Measurements from ENCODE around the gene ATP8B4.

ATP8B4 gene

DNA sequence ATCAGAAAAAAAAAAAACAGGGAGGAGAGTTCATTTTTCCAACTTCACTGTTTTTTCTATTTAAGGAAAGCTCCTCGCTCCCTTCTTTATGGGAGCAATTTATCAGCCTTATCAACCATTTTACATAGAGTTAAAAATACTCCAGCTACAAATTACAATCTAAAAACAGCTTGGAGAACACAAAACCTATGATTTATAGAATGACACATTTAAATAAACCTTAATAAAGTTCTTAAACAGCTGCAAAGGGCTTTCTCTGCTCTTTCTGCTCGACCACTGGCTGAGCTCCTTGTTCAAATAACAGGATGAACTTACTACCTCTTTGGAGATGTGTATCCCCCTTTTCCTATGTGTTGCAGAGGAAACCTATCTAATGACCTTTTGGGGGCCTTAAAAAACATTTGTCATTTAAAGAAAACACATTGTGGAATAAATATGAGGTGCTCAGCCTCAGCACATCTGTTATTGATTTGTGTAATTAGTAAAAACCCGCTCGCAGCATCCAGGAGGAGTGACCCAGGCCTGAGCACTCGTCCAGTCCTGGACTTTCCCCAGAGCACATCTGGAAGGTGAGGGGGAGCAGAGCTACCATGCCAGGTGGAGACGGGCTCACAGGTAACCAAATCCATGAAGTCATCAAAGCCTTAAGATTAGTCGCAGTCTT lies 231.2 kb downstream of the ATP8B4 start:
- DNase-seq = no peak

DNA sequence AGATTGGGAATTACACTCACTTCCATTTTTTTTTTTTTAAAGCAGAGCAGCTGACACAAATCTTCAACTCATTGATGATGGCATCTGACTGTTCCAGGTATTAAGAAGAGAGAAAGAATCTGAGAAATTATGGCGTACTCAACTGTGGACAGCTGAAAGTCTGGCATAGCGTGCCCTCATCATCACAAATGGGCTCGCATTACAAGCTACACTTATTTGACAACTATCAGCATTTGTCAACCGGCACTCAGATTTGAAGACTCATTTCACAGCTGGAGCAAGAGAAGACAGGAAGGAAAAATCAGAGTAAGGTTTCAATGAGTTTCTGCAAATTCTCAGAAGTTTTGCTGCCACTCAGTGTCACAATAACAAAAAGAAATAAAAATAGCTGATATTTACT lies 235.9 kb downstream of the ATP8B4 start:
- no peak for DNase-seq

DNA sequence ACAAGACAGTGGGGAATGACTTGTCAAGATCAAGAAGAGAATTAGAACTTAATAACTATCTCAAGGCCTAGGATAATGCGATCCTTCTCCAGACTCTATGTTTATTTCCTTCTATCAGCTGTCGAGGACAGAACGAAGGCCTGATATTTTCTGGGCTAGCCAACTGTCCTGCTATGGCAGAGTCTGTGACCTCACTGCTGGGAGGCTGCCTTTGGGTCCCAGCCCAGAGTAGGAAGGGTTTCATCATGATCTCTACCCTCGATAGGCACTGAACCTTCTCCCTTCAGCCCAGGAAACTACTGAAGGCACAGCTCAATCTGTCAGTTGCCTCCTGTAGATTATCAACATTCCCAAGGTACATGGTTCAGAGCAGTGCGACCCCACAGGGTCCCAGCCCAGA lies 237.2 kb downstream of the ATP8B4 start:
- DNase-seq = no peak

DNA sequence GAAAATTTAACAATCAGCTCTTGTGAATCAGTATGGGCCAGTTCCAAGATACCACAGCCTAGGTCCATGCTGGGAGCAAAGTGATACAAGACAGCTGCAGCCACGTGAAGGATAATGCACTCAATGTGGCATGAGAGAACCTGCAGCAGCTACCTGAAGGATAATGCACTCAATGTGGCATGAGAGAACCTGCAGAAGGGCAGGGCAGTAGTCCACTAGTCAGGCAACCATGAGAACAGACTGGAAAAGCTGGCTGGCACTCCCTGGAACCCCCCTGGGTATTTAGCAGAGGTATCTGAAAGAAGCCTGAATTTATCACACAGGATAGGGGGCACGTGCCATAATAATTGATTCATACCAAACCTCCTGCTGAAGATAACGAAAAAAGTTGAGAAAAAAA lies 237.6 kb downstream of the ATP8B4 start:
- no peak for DNase-seq

DNA sequence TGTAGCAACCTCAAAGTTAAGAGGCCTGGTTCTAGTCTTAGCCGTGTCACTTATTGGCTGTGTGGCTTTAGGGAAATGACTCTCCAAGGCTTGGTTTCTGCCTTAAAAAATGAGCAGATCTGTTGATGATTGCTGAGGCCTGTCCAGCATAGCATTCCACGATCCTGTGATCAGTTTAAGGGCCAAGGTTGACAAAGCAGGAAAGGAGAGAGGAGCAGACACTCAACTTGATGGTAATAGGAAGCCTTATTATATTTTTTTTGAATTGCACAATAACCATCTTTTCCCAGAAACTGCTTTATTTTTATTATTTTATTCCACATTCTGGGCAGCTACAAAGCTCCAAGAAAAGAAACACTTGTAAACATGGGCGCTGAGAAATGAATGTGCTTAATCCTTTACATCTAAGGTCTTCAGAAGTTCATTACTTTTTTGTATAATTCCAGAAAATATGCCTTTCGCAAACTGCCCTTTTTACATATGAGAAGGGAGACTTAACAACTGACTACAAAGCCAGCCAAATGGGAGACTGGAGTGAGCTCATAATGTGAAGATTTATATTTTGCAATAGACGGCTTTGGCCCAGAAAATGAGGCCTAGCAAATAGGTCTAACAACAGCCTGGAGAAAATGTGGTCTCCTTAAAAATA lies 241.0 kb downstream of the ATP8B4 start:
- DNase-seq = no peak

DNA sequence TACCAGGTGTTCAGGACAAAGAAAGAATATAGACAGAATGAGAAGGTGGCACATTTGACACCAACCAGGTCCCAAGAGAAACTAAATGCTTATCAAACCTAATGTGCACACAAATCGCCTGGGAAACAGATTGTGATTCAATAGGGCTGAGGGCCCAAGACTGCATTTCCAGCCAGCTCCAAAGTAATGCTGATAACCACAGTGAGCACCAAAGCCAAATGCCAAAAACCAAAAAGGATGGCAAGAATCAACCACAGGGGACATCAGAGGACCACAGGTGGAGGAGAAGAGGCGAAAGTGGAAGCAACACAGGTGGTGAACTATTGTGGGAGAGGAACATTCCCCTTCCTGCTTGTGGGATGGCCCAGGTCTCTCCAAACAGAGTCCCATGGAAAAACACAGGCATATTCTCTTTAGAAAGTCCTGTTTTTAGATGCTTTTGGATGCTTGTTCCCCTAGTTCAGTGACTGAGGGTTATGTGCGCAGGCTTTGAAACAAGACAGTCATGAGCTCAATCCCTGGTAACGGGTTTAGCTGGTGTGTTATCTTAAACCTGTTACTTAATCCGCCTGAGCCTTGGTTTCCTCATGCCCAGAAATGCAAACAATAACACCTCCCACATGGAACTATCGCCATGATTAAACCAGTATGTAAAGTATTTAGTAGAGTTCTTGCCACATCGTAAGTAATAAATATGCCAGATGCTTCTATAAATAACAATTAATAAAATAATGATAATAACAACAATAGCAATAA lies 241.7 kb downstream of the ATP8B4 start:
- DNase-seq = no peak

DNA sequence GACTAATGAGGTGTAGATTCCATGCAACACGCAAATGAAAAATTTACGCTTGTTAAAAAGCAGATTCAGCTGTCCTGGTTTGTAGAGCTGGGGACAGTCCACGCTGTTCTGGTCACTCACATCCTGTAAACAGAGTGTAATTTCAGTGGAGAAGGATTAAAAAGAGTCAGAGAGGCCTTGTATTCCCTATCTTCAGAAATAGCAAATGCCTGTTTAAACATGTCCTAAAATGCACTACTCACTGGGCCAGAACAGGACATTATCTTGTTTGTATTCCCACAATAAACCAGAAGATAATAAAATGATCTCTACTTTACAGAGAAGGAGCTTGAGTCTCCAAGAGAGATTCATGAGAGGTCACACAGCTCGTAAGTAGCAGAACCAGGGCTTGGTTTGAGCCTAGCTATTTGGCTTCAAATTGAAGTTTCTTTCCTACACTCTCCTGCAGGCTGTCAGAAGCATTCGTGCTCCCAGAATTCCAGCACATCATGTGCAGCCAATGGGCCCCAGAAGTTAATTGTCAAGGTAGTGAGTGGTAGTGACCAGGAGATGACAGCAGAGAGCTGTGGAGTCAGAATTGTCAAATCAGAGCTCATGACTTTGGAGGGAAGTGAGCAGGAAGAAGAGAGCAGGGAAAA lies 242.5 kb downstream of the ATP8B4 start:
- DNase-seq = no peak

DNA sequence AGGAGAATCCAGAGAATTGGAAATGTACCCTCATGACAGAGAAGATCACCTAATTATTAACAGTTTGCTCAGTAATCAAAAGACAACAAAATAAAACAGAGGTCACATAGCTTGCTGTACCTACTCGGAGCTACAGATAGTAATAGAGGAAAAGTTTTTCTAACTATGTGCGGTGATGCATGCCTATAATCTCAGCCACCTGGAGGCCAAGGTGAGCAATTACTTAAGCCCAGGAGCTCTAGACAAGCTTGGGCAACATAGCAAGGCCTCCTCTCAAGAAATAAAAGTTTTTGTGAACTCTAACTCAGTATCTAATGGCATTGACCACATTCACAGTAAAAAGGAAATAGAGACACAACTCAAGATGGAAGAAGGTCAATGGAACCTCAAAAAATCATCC lies 243.6 kb downstream of the ATP8B4 start:
- no peak for DNase-seq

DNA sequence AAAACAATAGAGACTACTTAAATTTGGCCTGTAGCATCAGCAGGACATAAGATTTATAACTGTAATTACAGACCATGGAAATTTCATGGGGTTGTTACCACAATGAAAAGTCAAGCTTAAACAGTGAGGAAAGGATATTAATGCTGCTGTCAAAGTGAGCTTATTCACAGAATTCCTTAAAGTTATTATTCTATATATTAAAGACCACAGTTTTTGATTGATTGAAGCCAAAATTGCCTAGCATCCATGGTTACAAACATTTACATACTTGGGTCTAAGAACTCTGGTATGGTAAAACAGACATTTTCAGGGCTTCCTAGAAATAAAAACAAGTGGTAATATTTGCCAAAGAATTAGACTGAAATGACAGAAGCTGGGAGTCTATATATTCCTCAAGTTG lies 248.6 kb downstream of the ATP8B4 start:
- DNase-seq = no peak

DNA sequence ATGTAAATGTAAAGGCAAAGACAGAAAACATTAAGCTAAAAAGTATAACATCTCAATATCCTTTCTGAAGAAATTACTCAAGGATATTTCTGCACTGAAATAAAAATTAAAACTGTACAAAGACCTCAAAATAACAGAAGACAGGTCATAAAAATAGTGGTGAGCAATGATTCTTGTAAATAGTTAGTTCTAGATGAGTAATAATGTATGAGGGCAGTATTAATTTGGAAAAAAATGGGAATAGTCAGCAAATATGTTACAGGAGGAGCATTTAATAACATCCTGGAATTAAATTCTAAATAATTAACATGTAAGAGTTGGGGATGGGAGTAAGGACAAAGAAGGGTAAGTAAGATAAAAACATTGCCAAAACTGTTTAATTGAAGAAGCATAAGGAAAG lies 250.7 kb downstream of the ATP8B4 start:
- DNase-seq = no peak

DNA sequence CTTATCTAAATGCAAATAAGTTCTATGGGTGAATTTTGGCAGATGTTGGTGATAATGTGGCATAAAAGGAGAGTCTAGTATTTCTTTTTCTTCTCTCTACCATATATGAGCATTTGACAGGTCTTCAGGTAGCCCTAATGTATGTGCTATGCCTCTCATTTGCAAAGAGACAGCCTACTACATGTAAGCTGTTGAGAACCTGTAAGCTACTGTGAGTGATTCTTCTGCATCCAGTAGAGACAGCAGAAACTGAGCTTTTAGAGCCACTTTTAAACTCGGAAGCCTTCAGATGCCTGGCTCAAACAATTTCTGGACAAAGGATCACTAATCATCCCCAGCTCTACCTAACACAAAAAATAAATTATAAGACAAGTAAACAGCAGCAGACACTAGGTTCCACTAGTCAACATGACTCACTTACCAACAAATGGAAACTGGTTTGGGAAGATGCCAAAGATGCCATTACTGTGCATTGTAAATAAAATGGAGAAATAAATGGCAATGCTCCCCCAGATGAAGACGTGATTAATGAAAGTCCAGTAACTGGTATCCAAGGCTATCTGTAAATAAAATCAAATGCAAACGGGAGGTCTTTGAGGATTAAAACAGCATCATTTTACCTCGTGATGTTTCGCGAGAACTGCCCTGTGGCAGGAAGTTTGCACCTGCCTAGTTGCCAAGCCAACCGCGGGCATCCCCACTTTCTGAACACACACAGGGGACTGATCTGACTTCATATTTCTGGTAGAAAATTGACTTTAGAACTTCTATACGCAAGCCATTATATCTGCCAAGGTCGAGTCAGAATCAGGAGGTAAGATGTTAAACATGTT lies 252.9 kb downstream of the ATP8B4 start:
- no peak for DNase-seq

DNA sequence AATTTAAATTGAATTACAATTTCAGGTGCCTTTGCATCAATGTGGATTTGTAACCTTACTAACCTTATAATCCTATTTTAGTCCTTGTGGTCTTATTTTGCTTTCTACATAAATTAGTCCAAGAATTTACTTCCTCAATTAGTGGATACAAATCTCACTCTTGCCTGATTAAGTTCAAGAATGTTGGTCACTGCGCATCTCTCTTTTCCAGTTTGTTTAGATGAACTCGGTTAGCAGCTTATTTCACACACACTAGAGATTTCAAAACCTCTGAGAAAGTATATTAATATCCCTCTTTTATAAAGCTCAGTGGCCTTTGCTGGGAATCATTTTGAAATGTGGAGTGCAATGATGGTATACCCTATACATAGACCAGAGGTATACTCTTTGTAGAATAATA lies 254.8 kb downstream of the ATP8B4 start:
- no peak for DNase-seq

DNA sequence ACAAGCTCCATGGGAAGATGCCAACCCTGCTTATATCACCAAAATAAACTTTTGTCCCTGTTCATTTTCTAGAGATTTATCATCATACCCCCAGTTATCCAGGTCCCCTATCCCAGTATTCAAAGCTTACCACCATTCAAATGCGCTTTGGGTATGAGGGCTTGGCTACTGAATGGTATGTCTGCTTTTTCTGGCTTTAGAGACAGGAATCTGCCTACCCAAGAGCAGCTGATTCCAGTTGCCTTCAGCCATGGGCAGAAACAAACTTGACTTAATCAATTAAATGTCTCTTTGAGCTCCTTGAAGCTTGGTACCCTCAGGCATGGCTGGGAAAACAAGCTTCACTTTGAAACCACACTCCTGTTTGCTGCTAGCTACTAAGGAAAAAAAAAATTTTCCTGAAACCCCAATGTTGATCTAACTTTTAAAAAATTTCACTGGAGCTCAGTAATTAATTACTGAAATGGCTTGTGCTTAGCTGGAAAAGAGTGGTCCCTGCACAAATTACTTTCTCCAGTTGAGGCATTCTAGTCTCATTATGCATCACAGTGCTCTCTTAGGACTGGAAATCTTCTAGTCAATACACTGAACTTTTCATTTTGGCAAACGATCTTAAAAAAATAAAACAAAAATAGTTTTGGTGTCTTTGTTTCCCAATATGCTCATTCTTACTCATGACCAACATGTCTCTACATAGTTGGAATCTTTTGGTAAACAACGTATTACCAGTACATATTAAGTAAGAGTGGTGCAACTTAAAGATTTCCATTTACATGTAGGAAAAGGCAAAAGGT lies 255.4 kb downstream of the ATP8B4 start:
- no peak for DNase-seq

DNA sequence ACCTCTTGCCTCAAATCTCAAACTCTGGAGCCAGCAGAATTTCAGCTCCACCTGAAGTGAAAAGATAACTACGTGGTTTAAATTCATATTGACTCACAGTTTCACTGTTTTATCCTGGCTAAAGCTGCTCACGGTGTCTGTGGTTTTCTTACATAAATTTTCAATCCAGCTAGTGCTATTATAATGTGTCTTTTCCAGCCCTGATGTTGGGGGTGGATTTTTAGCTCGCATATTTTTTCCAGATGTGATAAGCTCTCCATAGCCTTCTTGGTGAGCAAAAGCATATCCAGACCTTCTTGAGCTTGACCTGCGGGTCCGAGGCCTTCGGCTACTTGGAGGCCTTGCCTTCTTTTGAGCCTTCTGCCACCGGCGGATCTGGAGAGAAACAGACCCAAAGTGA lies 258.9 kb downstream of the ATP8B4 start:
- no peak for DNase-seq

DNA sequence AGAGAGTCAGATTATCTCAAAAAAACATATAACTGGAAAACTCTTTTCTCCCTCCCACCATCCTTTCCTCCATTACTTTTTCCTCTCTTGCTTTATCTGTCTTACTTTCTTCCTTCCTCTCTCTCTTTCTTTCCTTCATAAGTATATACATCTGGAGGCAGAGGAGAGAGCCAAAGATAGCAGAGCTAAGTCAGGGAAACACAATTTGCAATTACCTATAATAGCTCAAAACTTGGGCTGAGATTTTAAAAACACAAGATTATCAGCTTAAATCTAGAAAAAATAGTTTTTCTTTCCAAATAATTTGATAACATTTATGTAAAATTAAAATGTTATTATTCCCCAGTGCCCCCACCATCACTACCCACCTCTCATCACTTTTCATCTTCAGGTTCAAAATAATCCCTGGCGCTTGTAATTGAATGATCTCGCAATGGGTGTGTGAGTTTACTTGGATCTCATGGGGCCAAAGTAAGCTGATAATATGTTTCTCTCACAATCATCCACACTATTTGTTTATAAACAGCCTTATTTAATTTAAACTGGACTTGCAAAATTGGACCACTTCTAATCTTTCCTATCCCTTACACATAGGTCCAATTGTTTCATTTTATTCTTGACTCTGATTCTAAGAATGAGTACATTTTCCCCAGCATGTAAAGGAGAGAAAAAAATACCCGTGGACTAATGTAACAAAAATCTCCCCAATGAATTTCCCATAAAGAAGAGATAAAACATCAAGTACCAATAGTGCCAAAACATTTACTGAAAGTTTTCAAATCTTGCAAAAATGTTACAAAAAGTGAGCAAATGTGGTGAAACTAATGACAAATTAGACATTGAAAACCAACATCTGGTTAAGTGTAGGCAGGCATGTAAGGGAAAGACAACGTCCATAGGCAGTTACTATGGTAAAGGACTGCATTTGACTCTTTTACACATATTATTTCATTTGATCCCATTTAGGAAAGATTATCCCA lies 261.2 kb downstream of the ATP8B4 start:
- no peak for DNase-seq

DNA sequence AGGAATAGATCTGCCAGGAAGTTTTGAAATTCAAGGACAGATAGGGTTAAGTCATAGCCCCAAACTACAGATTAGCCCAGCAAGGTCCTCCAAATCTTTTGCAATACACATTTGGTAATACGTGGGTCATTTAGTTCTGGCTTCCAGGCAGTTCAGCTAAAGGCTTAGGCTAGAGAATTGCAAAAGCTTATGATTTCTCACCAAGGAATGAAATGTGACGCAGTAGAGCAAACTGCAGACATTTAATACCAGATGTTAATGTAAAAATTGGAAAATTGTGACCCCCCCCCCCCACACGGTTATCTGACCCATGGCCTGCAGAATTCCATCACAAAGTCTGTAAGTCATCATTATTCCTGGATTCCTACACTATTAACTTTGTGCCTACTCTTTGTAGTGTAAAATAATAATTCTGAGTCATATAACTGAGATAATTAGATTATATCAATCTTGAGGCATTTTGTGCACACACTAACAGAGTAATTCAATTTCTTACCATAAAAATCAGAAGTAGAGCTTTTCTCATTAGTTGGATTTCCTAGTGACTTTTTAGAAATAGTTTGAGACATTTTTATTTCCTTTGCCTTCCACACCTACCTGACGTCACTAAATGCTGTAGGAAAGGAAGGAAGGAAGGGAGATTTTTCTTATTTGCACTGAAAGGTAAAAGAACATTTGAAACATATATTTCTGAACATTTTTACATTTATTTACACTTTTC lies 263.0 kb downstream of the ATP8B4 start:
- no peak for DNase-seq

DNA sequence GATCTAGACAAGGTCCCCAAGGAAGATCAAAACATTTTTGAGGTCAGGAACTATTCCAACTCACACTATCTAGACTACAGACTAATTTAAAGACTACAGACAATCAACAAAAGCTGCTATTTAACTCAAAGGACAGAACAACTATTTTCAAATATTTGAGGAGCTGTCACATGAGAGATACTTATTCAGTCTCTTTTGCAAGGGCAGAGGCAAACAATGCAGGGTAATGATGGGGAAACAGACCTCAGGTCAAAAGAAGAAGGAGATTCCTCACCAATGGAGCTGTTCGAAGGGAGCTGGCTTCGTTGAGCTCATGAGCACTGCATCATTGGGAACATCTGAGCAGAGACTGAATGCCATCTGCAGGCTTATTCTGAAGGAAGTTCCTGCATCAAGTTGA lies 266.3 kb downstream of the ATP8B4 start:
- no peak for DNase-seq

DNA sequence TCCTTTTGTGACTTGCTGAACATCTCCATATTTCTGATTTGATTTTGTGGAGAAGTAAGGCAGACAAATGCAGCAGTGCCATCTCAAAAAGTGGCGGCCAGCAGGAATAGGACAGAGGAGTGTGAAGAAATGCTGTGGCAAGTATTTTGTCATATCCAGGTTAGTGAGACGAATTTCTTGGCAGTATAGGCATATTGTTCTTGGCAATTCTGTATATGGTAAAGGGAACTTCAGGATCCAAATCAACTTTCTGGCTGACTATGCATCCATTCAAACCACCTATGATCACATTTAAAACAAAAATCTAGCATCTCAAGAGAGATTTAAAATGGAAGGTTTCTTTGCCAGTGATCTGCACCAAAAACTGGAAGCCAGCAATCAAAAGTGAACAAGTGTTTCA lies 270.2 kb downstream of the ATP8B4 start:
- DNase-seq = no peak

DNA sequence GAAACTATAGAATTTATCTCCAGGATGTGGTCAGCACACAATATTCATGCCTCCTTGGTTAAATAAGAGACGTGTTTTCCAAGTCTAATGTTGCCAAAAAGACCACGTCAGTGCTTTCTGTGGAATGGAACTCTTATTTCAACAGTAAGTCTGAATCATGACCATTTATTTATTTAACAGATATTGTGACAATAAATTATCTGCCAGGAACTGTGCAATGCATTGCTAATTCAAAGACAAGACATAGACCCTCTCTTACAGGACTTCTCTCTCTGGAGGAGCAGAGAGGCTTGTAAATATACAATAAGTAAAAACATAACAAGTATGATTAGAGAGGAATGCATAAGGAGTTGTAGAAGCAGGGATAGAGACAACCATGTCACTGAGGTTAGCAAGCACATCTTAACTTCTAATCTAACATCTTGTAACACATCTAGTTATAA lies 270.7 kb downstream of the ATP8B4 start:
- no peak for DNase-seq

All from stimulated activated CD4-positive, alpha-beta T cell treated with anti-CD3 and anti-CD28 coated beads, Interleukin-1b, Interleukin-23, amount 100 ng/mL, for 48 hours (primary cell).